K562 (cell line): Measurements from ENCODE around the gene CSTF1. TPM values are rescaled to one million over a fixed set of nuclear protein-coding genes. Genes with fewer than 3 reads are reported as not detected.
A peak's percentile ranks its signal among the peaks of the same experiment; 100 is the strongest.

Experiments
- ATAC-seq: fragments of 200-7000 bp; cut with Tn5 transposase; 3 replicates; pipeline ENCODE4 v1.9.1; 2020; ENCODE audit warnings: moderate library complexity
- BruUV-seq: library from RNA; stranded (reverse); fragments of 400-500 nt; replicated peaks from 2 replicates; lab custom pipeline; 2021; lab: Mats Ljungman, UMichigan
- CTCF ChIA-PET: fragments of 300-600 bp; formaldehyde crosslinking; extraction: SDS; loops from one replicate; lab custom pipeline; 2021; ENCODE audit warnings: low intra/inter-chr PET ratio; lab: Yijun Ruan, JAX
- POLR2A ChIA-PET: fragments of 300-600, 350-650 bp; sonication (Branson Sonifier 250); formaldehyde crosslinking; extraction: SDS; loops from one replicate; lab custom pipeline; 2021; ENCODE audit warnings: antibody characterized with exemption, inconsistent platforms; lab: Yijun Ruan, JAX
- DNase-seq, 4 experiments: peaks; one replicate each; pipeline versions ENCODE4 v3.0.0 to v3.0.0-alpha.2; 2011 to 2018; ENCODE audit warnings: low spot score in 3 of 4, mixed read lengths in 3 of 4; ENCODE audit errors: extremely low read depth in 1 of 4
- FAIRE-seq: peaks from 2 replicates; lab custom pipeline; 2011; peaks lifted over from hg19 to GRCh38; lab: Jason Lieb, UNC
- H2AFZ ChIP-seq: 2 replicates; pipeline ENCODE4 v1.6.0; 2011; ENCODE audit warnings: low read depth, low read length, control low read depth, inconsistent platforms
- H3K27ac ChIP-seq: fragments of 200-600 bp; 3 replicates; pipeline ENCODE4 v1.8.0; 2011; ENCODE audit warnings: low read depth, mild to moderate bottlenecking, control low read depth, inconsistent platforms, low read length, moderate library complexity, mixed read lengths; ENCODE audit errors: extremely low read depth
- H3K27me3 ChIP-seq, 2 experiments: fragments of 300-600 bp in 1 of 2; 2 replicates in 1 of 2; 3 replicates in 1 of 2; pipeline versions ENCODE4 v1.6.0 to v1.8.0; 2011; ENCODE audit warnings: inconsistent platforms in 2 of 2, low read length in 2 of 2, mild to moderate bottlenecking in 1 of 2, mixed read lengths in 1 of 2, moderate library complexity in 1 of 2; ENCODE audit not compliant: control insufficient read depth in 2 of 2, insufficient read depth in 2 of 2
- H3K36me3 ChIP-seq: fragments of 300-600 bp; 3 replicates; pipeline ENCODE4 v1.8.0; 2011; ENCODE audit warnings: mild to moderate bottlenecking, low read length, inconsistent platforms; ENCODE audit not compliant: control insufficient read depth, insufficient read depth
- H3K4me1 ChIP-seq, 2 experiments: fragments of 200-600 bp in 1 of 2; replicated peaks in 1 of 2; 2 replicates in 1 of 2; 3 replicates in 1 of 2; pipeline versions ENCODE4 v1.5.1 to v1.8.0; 2011; ENCODE audit warnings: inconsistent platforms in 2 of 2, low read length in 2 of 2, mild to moderate bottlenecking in 1 of 2, mixed read lengths in 1 of 2, moderate library complexity in 1 of 2; ENCODE audit not compliant: control insufficient read depth in 2 of 2, insufficient read depth in 2 of 2
- H3K4me2 ChIP-seq: 2 replicates; pipeline ENCODE4 v1.6.1; 2011; ENCODE audit warnings: low read length, control low read depth, inconsistent platforms, mixed read lengths; ENCODE audit not compliant: insufficient read depth
- H3K4me3 ChIP-seq: fragments of 200-600 bp; sonication (generic), shearing (Covaris generic); 2 replicates; pipeline ENCODE4 v1.5.1; 2016; ENCODE audit warnings: control low read depth, inconsistent platforms
- H3K79me2 ChIP-seq: fragments of 200-600 bp; 3 replicates; pipeline ENCODE4 v1.8.0; 2011; ENCODE audit warnings: low read length, inconsistent platforms; ENCODE audit not compliant: control insufficient read depth, insufficient read depth
- H3K9ac ChIP-seq, 2 experiments: 2 replicates each; pipeline versions ENCODE4 v1.6.0 to v1.6.1; 2011; ENCODE audit warnings: low read depth in 2 of 2, low read length in 2 of 2, control low read depth in 1 of 2, inconsistent platforms in 1 of 2, mild to moderate bottlenecking in 1 of 2, mixed read lengths in 1 of 2; ENCODE audit not compliant: insufficient read depth in 1 of 2
- H3K9me1 ChIP-seq: one replicate; pipeline ENCODE4 v1.6.0; 2011; ENCODE audit warnings: inconsistent platforms, mild to moderate bottlenecking, low read length, moderate library complexity; ENCODE audit not compliant: control insufficient read depth, insufficient read depth
- H3K9me3 ChIP-seq: replicated peaks from 2 replicates; pipeline ENCODE4 v1.5.1; 2011; ENCODE audit warnings: low read depth, low read length, inconsistent platforms; ENCODE audit not compliant: control insufficient read depth, insufficient read depth
- H4K20me1 ChIP-seq: replicated peaks from 2 replicates; pipeline ENCODE4 v1.6.1; 2011; ENCODE audit warnings: low read length, inconsistent platforms, mixed read lengths; ENCODE audit not compliant: control insufficient read depth, insufficient read depth
- GABPA ChIP-seq: fragments of 200-800 bp; sonication (Bioruptor generic); conservative IDR thresholded peaks from 2 replicates; pipeline ENCODE4 v1.6.1; 2016; ENCODE audit warnings: low read depth, missing genetic modification characterization, missing compliant biosample characterization
- HNRNPH1 ChIP-seq: fragments of 200-400 bp; formaldehyde crosslinking; optimal IDR thresholded peaks from 2 replicates; pipeline ENCODE3; 2017; ENCODE audit warnings: low read depth, mild to moderate bottlenecking, low read length, moderate library complexity
- LCOR ChIP-seq: sonication (generic); formaldehyde crosslinking; IDR thresholded peaks from 2 replicates; pipeline ENCODE4 v1.8.0; 2022; ENCODE audit warnings: mild to moderate bottlenecking, missing genetic modification reagents
- SPI1 ChIP-seq: IDR thresholded peaks from 2 replicates; pipeline ENCODE4 v1.6.1; 2011; ENCODE audit warnings: low read depth, low read length, control low read depth, borderline replicate concordance
- SRSF9 ChIP-seq: fragments of 200-400 bp; formaldehyde crosslinking; IDR thresholded peaks from 2 replicates; pipeline ENCODE4 v1.6.1; 2017; ENCODE audit warnings: low read depth, low read length, borderline replicate concordance
- SUPT5H ChIP-seq: fragments of 450-650 bp; IDR thresholded peaks from 2 replicates; pipeline ENCODE4 v1.6.1; 2016
- TBL1XR1 ChIP-seq, 2 experiments: IDR thresholded peaks; 2 replicates each; pipeline ENCODE4 v1.6.1; 2012; ENCODE audit warnings: improper control_type of control experiment in 2 of 2, low read length in 2 of 2, mild to moderate bottlenecking in 1 of 2
- TRIM24 ChIP-seq, 2 experiments: fragments of 450-650 bp; IDR thresholded peaks; 2 replicates each; pipeline ENCODE4 v1.6.1; 2016
- TRIM28 ChIP-seq: fragments of 450-650 bp; IDR thresholded peaks from 2 replicates; pipeline ENCODE4 v1.6.1; 2017
- U2AF1 ChIP-seq: fragments of 200-400 bp; formaldehyde crosslinking; optimal IDR thresholded peaks from 2 replicates; pipeline ENCODE3; 2017; ENCODE audit warnings: mild to moderate bottlenecking, low read depth, low read length, moderate library complexity
- YY1 ChIP-seq, 3 experiments: IDR thresholded peaks; 2 replicates each; pipeline ENCODE4 v1.6.1; 2011; ENCODE audit warnings: low read length in 2 of 3, mild to moderate bottlenecking in 2 of 3, moderate library complexity in 2 of 3, borderline replicate concordance in 1 of 3, control low read depth in 1 of 3, low read depth in 1 of 3; ENCODE audit not compliant: insufficient read depth in 3 of 3, insufficient replicate concordance in 2 of 3, control insufficient read depth in 1 of 3, insufficient read length in 1 of 3; ENCODE audit errors: extremely low read depth in 1 of 3
- ZFP36 ChIP-seq: fragments of 150-350 bp; IDR thresholded peaks from 2 replicates; pipeline ENCODE4 v1.6.1; 2018; ENCODE audit warnings: low read length, low read depth; ENCODE audit not compliant: partially characterized antibody
- ZNF12 ChIP-seq: sonication (generic); formaldehyde crosslinking; IDR thresholded peaks from 2 replicates; pipeline ENCODE4 v1.4.0; 2020; ENCODE audit warnings: mild to moderate bottlenecking, missing genetic modification reagents
- ZNF561 ChIP-seq: fragments of 450-650 bp; formaldehyde crosslinking; conservative IDR thresholded peaks from 2 replicates; pipeline ENCODE4 v1.4.0; 2020; ENCODE audit warnings: mild to moderate bottlenecking, moderate library complexity
- ZNF830 ChIP-seq: fragments of 250-450 bp; sonication (Bioruptor Pico); IDR thresholded peaks from 2 replicates; pipeline ENCODE4 v1.5.0; 2021; ENCODE audit warnings: mild to moderate bottlenecking
- WGBS: fragments of 100-300 bp; shearing (Covaris generic); methylation state at CpG from one replicate; pipeline ENCODE4 v1.1.6; 2016; ENCODE audit warnings: low coverage, mixed read lengths; ENCODE audit not compliant: insufficient coverage; ENCODE audit errors: missing lambda C conversion rate; 5-methylcytosine and 5-hydroxymethylcytosine counted together
- in situ Hi-C: fragments of 300-500 bp; cut with MboI; formaldehyde crosslinking; loops from 4 replicates; pipeline ENCODE4 v1.15.0; 2018; ENCODE audit warnings: inconsistent platforms, mixed read lengths
- intact Hi-C: fragments of 100-400 bp; cut with micrococcal nuclease; formaldehyde crosslinking; loops from 2 replicates; pipeline ENCODE4 v1.14.2; 2022
- polyA plus RNA-seq, 8 experiments: library from polyadenylated mRNA; depleted of rRNA in 4 of 8; stranded (reverse) in 5 of 8; unstranded in 3 of 8; fragments of >200 nt; fragmentation: Nextera tagmentation in 2 of 8; fragmentation: Illumina TruSeq in 1 of 8; extraction: Ambion mirVana in 2 of 8; extraction: Trizol in 1 of 8; gene quantifications; 2 replicates each; pipeline versions ENCODE4 v1.2.1 to v1.2.3, GENCODE V29; 2011 to 2014; ENCODE audit warnings: inconsistent platforms in 1 of 8, missing spikeins in 1 of 8
- total RNA-seq, 7 experiments: library from RNA; depleted of rRNA in 6 of 7; stranded (reverse); fragments of >200 nt in 6 of 7; fragmentation: Illumina TruSeq in 2 of 7; extraction: Trizol in 2 of 7; gene quantifications; 2 replicates each; pipeline versions ENCODE4 v1.2.1 to v1.2.3, GENCODE V29; 2011 to 2021; ENCODE audit warnings: low replicate concordance in 1 of 7
- TF ChIP-seq, protein P1 (sequence below): fragments of 450-650 bp; formaldehyde crosslinking; IDR thresholded peaks from 2 replicates; pipeline ENCODE4 v1.4.0; 2020; ENCODE audit warnings: mild to moderate bottlenecking
- TF ChIP-seq, protein P2 (sequence below): sonication (generic); formaldehyde crosslinking; IDR thresholded peaks from 2 replicates; pipeline ENCODE4 v1.8.0; 2022; ENCODE audit warnings: mild to moderate bottlenecking, missing genetic modification reagents
- TF ChIP-seq, protein P3 (sequence below): sonication (generic); formaldehyde crosslinking; IDR thresholded peaks from 2 replicates; pipeline ENCODE4 v1.8.0; 2022; ENCODE audit warnings: missing genetic modification reagents, mild to moderate bottlenecking, moderate library complexity, borderline replicate concordance

The CSTF1 gene
- total and polyA plus RNA-seq, 9 of the 15 experiments (the other 6 are each of a cell fraction or from before 2014, with no cell fraction given): 30.8 to 110 (median 53.4) TPM

DNA sequence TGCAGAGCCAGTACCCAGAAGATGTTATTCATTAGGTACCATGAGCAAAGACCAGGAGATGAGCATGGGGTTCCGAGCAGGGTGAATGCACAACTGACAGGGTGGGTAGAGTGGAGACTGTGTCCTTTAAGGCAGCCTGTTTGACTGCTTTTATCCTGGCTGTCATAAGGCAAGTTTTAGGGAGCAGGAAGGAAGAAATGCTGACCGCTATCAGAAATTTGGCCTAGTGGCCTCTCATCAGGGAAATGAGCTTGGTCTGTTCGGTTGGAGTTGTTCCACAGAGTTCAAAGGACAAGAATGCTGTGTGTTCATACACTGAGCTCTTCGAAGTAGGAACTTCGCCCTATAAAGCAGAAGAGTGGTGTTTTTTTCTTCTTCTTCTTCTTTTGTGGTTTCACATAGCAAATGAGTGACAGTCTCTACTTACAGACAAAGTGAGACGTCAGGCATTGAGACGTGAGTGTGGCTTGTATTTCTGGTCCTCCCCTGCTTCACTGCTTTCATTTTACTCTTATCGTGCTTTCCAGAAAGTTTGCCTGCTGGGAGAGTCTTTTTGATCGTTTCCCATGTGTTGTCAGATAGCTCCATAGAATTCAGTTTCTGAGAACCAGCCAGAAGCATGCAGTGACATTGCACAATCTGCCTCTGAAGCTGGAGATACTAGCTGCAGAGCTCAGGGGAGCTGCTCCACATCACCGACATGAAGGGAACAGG lies 19.5 kb downstream of the CSTF1 start, which contains the start of gene CASS4 (continued):
- TF ChIP-seq, protein P1, sequence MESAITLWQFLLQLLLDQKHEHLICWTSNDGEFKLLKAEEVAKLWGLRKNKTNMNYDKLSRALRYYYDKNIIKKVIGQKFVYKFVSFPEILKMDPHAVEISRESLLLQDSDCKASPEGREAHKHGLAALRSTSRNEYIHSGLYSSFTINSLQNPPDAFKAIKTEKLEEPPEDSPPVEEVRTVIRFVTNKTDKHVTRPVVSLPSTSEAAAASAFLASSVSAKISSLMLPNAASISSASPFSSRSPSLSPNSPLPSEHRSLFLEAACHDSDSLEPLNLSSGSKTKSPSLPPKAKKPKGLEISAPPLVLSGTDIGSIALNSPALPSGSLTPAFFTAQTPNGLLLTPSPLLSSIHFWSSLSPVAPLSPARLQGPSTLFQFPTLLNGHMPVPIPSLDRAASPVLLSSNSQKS (CRISPR knock-in tag): no peak
- TF ChIP-seq TBL1XR1 (IDR thresholded peaks at IDR 0.05; ENCODE audit: low read length in 2 of 2) (peak; percentile 91 to 97), YY1 (IDR thresholded peaks at IDR 0.05; ENCODE audit: borderline replicate concordance in 1 of 3, control insufficient read depth in 1 of 3, extremely low read depth in 1 of 3, insufficient read depth in 3 of 3, insufficient read length in 1 of 3, insufficient replicate concordance in 2 of 3, low read depth in 1 of 3, low read length in 2 of 3) (peak in 1 of 3 experiments; percentile 63), ZFP36 (peak; percentile 43)

DNA sequence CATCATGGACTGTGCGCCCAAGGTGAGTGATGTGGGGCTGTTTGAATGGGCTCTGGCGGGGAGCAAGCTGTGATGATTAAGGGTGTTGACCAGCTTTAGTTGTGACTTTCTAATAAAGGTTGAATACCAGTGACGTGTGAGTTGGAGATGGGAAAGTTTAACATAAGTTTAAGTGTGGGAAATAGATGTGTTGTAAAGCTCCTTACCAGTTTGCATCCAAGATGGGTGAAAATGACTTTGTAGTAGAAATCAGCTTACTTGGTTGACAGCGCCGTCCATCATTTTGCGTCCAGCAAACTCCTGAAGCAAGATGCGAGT lies 20.0 kb downstream of the CSTF1 start:
- H3K79me2 ChIP-seq: peaks cover 77% of the 10 kb centered on the region
- BruUV-seq: no TSS peak
- H3K36me3 ChIP-seq: peaks cover 39% of the 10 kb centered on the region
- no peaks in the 10 kb centered on the region for H3K9me1 ChIP-seq
- peak overlapping the region; percentile 62; the same call in 1 of the 2 replicates for H2AFZ ChIP-seq
- POLR2A ChIA-PET: interaction anchor here (0.6 to 5.1 kb wide), 22 partner anchors 10 to 998 kb away, joined by 3 to 72 read pairs (median 4); partner anchors contain the start of genes AURKA, CSTF1, FAM210B and RTF2
- intact Hi-C loops: loop anchor here (1.0 to 5.0 kb wide), 4 partner anchors 16 to 55 kb away; partner anchors contain the start of genes AURKA, CSTF1 and RTF2
- no peak for DNase-seq
- peak overlapping the region; percentile 62 to 73; a peak in 3 of 4 replicates for H3K9ac ChIP-seq
- H3K4me1 ChIP-seq: peaks cover 13 to 52% of the 10 kb centered on the region in 2 experiments
- peak overlapping the region; percentile 77 for H3K4me3 ChIP-seq
- H4K20me1 ChIP-seq: no peaks in the 10 kb centered on the region; the same call in 1 of the 2 replicates
- ATAC-seq: no peak; the same call in 2 of the 3 replicates
- 2% methylated on average over 7 of the region's 7 CpGs for WGBS
- CTCF ChIA-PET: no interaction called here
- peak overlapping the region; percentile 99 for H3K4me2 ChIP-seq
- in situ Hi-C loops: no loop called here
- H3K27me3 ChIP-seq: no peaks in the 10 kb centered on the region
- peak overlapping the region; percentile 85 for H3K27ac ChIP-seq
- no peaks in the 10 kb centered on the region for H3K9me3 ChIP-seq
- no peak for FAIRE-seq
- TF ChIP-seq, protein P2, sequence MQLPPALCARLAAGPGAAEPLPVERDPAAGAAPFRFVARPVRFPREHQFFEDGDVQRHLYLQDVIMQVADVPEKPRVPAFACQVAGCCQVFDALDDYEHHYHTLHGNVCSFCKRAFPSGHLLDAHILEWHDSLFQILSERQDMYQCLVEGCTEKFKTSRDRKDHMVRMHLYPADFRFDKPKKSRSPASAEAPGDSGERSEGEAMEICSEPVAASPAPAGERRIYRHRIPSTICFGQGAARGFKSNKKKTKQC: 0 out of 2 replicates have a peak, but pooled peaks have one; percentile 31
- TF ChIP-seq SRSF9 (no peak), TRIM28 (0 out of 2 replicates have a peak, but pooled peaks have one; percentile 7), LCOR (no peak), ZNF12 (CRISPR knock-in tag) (peak; percentile 23; the same call in 1 of the 2 replicates), U2AF1 (no peak), SUPT5H (peak; percentile 87; the same call in 1 of the 2 replicates), GABPA (tag) (0 out of 2 replicates have a peak, but pooled peaks have one; percentile 9), ZNF561 (no peak), HNRNPH1 (no peak), ZNF830 (CRISPR knock-in tag) (no peak), TRIM24 (IDR thresholded peaks at IDR 0.05) (no peak), SPI1 (0 out of 2 replicates have a peak, but pooled peaks have one; percentile 16)
- TF ChIP-seq, protein P3, sequence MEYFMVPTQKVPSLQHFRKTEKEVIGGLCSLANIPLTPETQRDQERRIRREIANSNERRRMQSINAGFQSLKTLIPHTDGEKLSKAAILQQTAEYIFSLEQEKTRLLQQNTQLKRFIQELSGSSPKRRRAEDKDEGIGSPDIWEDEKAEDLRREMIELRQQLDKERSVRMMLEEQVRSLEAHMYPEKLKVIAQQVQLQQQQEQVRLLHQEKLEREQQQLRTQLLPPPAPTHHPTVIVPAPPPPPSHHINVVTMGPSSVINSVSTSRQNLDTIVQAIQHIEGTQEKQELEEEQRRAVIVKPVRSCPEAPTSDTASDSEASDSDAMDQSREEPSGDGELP: 0 out of 2 replicates have a peak, but pooled peaks have one; percentile 15
